Coronary artery (tissue), 2 donors: ENCODE measurements around the gene CHST11.

Experiments
- DNase-seq: peaks from one replicate; pipeline ENCODE4 v3.0.0-alpha.2; 2017; ENCODE audit warnings: low spot score
- H3K27ac ChIP-seq, 2 donors: fragments of 200-600 bp; sonication (generic); one replicate each; pipeline ENCODE4 v1.5.1; 2016 to 2019
- H3K4me3 ChIP-seq: fragments of 200-600 bp; sonication (generic); 2 replicates; pipeline ENCODE4 v1.5.1; 2016; ENCODE audit warnings: mild to moderate bottlenecking, moderate library complexity
- CTCF ChIP-seq: fragments of 200-600 bp; sonication (generic); IDR thresholded peaks from one replicate; pipeline ENCODE4 v1.5.1; 2019; ENCODE audit warnings: antibody characterized with exemption

CHST11 gene

DNA sequence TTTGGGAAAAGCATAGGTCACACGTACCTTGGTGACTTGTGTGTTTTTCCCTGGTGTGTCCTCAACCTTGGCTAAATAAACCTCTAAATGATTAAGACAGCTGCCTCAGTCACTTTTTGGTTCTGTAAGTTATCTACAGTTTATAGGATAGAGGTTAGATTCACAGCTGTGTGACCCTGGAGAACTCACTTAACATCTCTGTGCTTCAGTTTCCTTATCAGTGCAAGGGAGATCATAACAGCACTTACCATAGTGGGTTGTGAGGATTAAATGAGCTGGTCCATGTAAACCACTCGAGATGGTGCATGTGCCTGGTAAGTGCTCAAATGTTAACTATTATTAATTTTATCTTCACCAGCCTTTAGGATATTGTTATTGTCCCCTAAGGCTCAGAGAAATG is 35.4 kb upstream of the CHST11 start:
- no peak overlapping the region for H3K27ac ChIP-seq
- DNase-seq, result no peak
- TF ChIP-seq CTCF, result no peak

GRCh38 chr12:104422441-104422840 is 34.3 kb upstream of the CHST11 start:
- no peak for TF ChIP-seq CTCF
- no peak overlapping the region for H3K4me3 ChIP-seq
- DNase-seq, result no peak
- H3K27ac ChIP-seq, result no peak overlapping the region

More for the DNA sequence above, 35.4 kb upstream of the CHST11 start:
- no peak overlapping the region for H3K4me3 ChIP-seq

GRCh38 chr12:104423273-104423672 is 33.5 kb upstream of the CHST11 start:
- H3K27ac ChIP-seq, result no peak overlapping the region
- TF ChIP-seq CTCF, result no peak
- no peak for DNase-seq
- no peak overlapping the region for H3K4me3 ChIP-seq

GRCh38 chr12:104423809-104424208 is 32.9 kb upstream of the CHST11 start:
- Histone ChIP-seq H3K27ac (no peak overlapping the region), H3K4me3 (no peak overlapping the region)
- TF ChIP-seq CTCF, result no peak
- no peak for DNase-seq

- Histone ChIP-seq H3K4me3 (no peak overlapping the region), H3K27ac (no peak overlapping the region)
- no peak for TF ChIP-seq CTCF
- no peak for DNase-seq
Measured at GRCh38 chr12:104424955-104425354, 31.8 kb upstream of the CHST11 start.

DNA sequence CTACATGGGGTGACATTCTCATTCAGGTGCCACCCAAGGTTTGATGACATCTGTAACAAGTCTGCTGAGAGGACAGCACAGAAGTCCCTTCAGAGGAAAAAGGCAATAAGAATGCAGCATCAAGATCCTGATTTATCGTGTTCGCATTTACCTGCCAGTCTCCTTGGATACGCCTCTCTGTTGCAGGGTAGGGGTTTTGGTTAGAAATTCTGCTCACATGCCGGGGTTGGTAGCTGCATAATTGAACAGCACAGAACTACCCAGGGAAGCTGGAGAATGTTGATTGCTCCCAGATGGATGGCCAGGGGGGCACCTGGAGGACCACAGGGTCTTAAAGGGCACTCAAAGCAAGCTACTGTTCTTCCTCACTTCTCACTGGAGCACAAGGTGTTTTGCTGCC is 31.1 kb upstream of the CHST11 start:
- DNase-seq, result no peak
- Histone ChIP-seq H3K4me3 (no peak overlapping the region), H3K27ac (no peak overlapping the region)
- TF ChIP-seq CTCF, result no peak

DNA sequence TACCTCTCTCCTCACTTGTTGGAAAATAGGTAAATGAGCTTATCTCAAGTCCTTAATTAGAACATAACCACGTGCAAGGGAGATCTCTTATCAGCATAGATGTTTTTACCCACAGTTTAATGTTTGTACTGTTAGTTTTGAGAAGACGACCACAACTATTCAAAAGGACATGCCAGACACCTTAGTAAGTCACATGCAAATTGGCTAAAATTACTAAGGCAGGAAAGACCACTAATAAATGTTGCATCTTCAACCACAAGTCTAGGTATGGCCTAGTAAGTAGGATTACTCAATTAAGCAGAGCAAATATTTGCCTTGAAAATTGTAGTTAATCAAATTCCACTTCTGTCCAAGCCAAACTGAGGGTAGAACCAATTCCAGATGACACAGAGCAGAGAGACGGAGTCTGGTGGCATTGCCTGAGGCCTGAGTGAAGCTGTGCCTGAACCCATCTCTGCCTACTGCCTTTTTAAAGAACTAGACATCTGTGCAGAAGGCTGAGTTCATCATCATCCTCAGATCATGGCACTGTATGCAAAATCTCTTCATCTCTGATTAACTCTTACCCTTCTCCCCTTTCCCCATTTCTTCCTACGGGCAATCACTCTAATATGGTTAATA is 29.7 kb upstream of the CHST11 start:
- no peak for TF ChIP-seq CTCF
- Histone ChIP-seq H3K27ac (no peak overlapping the region), H3K4me3 (no peak overlapping the region)
- DNase-seq, result no peak
